Stimulated activated naive CD8-positive, alpha-beta T cell treated with anti-CD3 and anti-CD28 coated beads, Interleukin-15, Interleukin-2, amounts not matched to agents 100 ng/mL and 50 ng/mL, for 24 hours (primary cell): ENCODE measurements around the gene HIVEP3.

Source experiments
- H3K27ac Mint-ChIP-seq: one replicate; pipeline ENCODE4 v1.8.0; 2021; ENCODE audit warnings: mild to moderate bottlenecking, mixed read lengths
- H3K27me3 Mint-ChIP-seq: one replicate; pipeline ENCODE4 v1.8.0; 2021; ENCODE audit warnings: mixed read lengths
- H3K36me3 Mint-ChIP-seq: one replicate; pipeline ENCODE4 v1.8.0; 2021; ENCODE audit warnings: low read depth, mixed read lengths
- H3K4me1 Mint-ChIP-seq: one replicate; pipeline ENCODE4 v1.8.0; 2021; ENCODE audit warnings: low read depth, mixed read lengths
- H3K4me3 Mint-ChIP-seq: one replicate; pipeline ENCODE4 v1.8.0; 2021; ENCODE audit warnings: mild to moderate bottlenecking, mixed read lengths
- H3K9me3 Mint-ChIP-seq: one replicate; pipeline ENCODE4 v1.8.0; 2021; ENCODE audit warnings: mixed read lengths

Gene HIVEP3

DNA sequence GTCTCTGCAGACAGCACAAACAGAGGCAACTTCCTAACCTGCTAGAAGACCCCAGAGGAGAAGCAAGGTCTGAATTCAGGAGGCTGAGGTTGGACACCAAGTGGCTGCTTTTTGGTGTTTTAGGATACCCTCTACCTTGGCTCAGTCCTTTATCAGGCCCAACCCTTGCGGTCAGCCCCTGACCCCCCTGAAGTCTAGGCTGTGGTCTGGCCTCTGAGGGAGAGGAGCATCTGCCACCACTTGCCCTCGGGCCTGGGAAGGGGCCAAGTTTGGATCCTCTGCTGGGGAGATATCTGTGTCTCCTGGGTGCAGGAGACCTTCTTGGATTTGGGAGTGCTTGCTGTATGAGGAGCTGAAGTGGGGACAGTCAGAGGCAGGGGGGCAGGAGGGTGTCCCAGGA, 455.2 kb downstream of the HIVEP3 start:
- Mint-ChIP-seq H3K36me3 (no peaks in the 10 kb centered on the region), H3K27me3 (no peaks in the 10 kb centered on the region), H3K4me3 (no peak overlapping the region), H3K27ac (no peak overlapping the region), H3K9me3 (no peaks in the 10 kb centered on the region), H3K4me1 (no peaks in the 10 kb centered on the region)

DNA sequence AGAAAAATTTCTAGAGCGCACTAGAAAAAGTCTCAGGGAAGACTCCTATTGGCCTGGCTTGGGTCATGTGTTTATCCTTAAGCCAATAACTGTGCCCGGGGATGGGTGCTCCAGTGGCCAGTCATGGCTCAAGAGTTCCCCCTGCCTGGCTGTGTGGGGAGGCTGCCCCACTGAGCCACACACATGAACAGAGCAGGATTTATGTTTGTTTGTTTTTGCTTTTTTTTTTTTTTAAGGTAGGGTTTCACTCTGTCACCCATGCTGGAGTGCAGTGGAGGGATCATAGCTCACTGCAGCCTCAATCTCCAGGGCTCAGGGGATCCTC, 456.1 kb downstream of the HIVEP3 start:
- H3K9me3 Mint-ChIP-seq, result no peaks in the 10 kb centered on the region
- no peaks in the 10 kb centered on the region for H3K27me3 Mint-ChIP-seq
- H3K4me1 Mint-ChIP-seq, result no peaks in the 10 kb centered on the region
- no peaks in the 10 kb centered on the region for H3K36me3 Mint-ChIP-seq
- no peak overlapping the region for H3K27ac Mint-ChIP-seq
- H3K4me3 Mint-ChIP-seq, result no peak overlapping the region

DNA sequence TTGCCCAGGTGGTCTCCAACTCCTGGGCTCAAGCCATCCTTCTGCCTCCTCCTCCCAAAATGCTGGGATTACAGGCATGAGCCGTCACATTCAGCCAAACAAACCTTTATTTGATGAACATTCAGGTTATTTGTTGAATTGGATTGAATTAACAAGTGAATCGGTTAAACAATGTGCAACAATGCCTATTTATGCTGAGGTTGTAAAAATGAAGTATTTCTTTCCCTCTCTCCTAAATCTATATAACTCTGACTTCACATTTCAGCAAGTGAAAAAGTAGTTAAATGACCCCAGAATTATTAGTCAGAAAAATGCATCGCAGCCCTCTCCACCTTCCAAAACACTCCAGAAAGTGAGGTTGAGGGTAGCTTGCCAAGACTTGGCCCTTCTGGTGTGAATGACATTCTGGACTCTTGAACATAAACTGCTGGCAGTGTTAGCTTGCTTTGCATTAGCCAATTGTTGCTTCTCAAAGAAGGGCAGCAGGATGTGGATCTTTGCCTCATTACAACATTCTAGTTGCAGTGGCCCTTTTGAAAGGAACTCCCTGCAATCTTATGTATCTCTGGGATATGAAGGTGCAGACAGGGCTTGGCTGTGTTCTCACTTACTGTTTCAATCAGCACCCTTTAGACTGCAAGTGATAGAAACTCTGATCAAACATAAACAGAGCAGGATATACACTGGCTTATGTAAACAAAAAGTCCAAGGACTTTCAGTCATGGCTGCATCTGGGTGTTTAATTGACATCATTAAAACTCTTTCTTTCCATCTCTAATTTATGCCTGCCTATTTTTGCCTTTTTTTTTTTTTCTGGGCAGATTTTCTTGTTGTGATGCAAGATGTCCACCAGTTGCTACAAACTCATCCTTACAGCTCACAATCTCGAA, 456.7 kb downstream of the HIVEP3 start:
- Mint-ChIP-seq H3K27ac (no peak overlapping the region), H3K9me3 (no peaks in the 10 kb centered on the region), H3K4me3 (no peak overlapping the region), H3K27me3 (no peaks in the 10 kb centered on the region), H3K4me1 (no peaks in the 10 kb centered on the region), H3K36me3 (no peaks in the 10 kb centered on the region)

DNA sequence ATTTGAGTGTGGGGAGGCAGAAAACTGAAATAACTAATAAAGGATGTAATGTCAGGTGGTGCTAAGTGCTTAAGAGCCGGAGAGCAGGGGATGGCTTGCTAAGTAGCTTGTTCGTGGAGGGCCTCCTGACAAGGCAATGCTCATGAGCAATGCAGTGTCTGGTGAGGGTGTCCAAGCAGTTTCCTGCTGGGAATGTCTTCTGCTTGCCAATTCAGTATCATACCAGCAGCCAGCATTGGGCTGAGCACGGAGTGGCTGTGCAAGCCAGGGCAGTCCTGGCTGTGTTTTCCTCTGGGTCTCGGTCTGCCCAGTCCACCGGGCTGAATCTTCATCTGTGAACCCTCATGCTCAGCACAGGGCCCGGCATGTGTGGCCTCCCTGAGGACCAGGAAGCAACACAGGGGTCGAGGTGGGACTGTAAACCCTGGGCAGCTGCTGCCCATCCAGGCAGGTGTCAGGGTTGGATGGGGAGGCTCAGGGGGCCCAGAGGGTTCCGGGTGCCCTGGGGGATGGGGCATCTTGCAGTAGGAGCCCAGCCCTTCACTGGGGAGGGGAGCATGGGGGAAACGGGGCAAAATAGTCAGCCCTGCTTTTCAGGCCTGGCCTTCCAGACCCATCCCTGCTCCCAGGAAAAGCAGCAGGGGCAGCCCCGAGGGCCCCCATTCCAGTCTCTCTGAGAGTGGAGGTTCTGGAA, 461.7 kb downstream of the HIVEP3 start:
- Mint-ChIP-seq H3K4me1 (no peaks in the 10 kb centered on the region), H3K27ac (no peak overlapping the region), H3K9me3 (no peaks in the 10 kb centered on the region)

More for the DNA sequence above, 461.7 kb downstream of the HIVEP3 start:
- H3K27me3 Mint-ChIP-seq, result no peaks in the 10 kb centered on the region
- no peak overlapping the region for H3K4me3 Mint-ChIP-seq
- H3K36me3 Mint-ChIP-seq, result no peaks in the 10 kb centered on the region
